ENCODE data around the gene NPC1L1.

DNA sequence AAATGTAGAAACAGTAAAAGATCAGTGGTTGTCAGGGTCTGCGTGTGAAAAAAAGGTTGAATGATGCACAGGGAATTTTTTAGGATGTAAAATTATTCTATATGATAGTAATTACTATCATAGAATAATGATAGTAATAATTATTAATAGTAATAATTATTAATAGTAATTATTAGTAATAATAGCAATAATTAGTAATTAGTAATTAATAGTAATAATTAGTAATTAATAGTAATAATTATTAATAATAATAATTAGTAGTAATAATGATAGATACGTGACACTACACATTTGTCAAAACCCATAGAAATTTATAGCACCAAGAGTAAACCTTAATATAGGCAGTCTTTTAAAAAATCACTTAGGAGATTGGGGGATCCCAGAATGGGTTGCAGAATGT lies 46.2 kb downstream of the NPC1L1 start:
- no peak for TF ChIP-seq ATF7 (IDR thresholded peaks at IDR 0.05)
- TF ChIP-seq ATF7 (CRISPR knock-in tag; IDR thresholded peaks at IDR 0.05), result no peak
- TF ChIP-seq CBX5 (CRISPR knock-in tag; IDR thresholded peaks at IDR 0.05; ENCODE audit: borderline replicate concordance), result no peak
- TF ChIP-seq, protein P1, sequence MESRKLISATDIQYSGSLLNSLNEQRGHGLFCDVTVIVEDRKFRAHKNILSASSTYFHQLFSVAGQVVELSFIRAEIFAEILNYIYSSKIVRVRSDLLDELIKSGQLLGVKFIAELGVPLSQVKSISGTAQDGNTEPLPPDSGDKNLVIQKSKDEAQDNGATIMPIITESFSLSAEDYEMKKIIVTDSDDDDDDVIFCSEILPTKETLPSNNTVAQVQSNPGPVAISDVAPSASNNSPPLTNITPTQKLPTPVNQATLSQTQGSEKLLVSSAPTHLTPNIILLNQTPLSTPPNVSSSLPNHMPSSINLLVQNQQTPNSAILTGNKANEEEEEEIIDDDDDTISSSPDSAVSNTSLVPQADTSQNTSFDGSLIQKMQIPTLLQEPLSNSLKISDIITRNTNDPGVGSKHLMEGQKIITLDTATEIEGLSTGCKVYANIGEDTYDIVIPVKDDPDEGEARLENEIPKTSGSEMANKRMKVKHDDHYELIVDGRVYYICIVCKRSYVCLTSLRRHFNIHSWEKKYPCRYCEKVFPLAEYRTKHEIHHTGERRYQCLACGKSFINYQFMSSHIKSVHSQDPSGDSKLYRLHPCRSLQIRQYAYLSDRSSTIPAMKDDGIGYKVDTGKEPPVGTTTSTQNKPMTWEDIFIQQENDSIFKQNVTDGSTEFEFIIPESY (CRISPR knock-in tag; IDR thresholded peaks at IDR 0.05), result no peak
- TF ChIP-seq NPAS2 (CRISPR knock-in tag; IDR thresholded peaks at IDR 0.05; ENCODE audit: borderline replicate concordance), result no peak
- no peak for TF ChIP-seq ZMYM4 (CRISPR knock-in tag; IDR thresholded peaks at IDR 0.05)
- TF ChIP-seq CTCF (CRISPR knock-in tag; IDR thresholded peaks at IDR 0.05), result no peak
- TF ChIP-seq, protein P2, sequence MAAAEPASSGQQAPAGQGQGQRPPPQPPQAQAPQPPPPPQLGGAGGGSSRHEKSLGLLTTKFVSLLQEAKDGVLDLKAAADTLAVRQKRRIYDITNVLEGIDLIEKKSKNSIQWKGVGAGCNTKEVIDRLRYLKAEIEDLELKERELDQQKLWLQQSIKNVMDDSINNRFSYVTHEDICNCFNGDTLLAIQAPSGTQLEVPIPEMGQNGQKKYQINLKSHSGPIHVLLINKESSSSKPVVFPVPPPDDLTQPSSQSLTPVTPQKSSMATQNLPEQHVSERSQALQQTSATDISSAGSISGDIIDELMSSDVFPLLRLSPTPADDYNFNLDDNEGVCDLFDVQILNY (CRISPR knock-in tag; conservative IDR thresholded peaks at IDR 0.05), result no peak

Measured in HepG2 (cell line).